Upper lobe of right lung (tissue), 1 donor: ENCODE data around the gene LGALSL. TPM values are rescaled to one million over a fixed set of nuclear protein-coding genes. Genes with fewer than 3 reads are reported as not detected.

ENCODE experiments used
- ATAC-seq: fragments of 200-7000 bp; cut with Tn5 transposase; one replicate; pipeline ENCODE4 v1.9.1; 2020; ENCODE audit warnings: mild to moderate bottlenecking, moderate library complexity
- DNase-seq: peaks from one replicate; pipeline ENCODE4 v3.0.0-alpha.2; 2020
- H3K27ac ChIP-seq: fragments of 200-600 bp; one replicate; pipeline ENCODE4 v1.8.0; 2022
- H3K27me3 ChIP-seq: fragments of 200-600 bp; one replicate; pipeline ENCODE4 v1.8.0; 2022; ENCODE audit warnings: mild to moderate bottlenecking
- H3K36me3 ChIP-seq: fragments of 200-600 bp; one replicate; pipeline ENCODE4 v1.8.0; 2022
- H3K4me1 ChIP-seq: fragments of 200-600 bp; one replicate; pipeline ENCODE4 v1.8.0; 2022
- H3K4me3 ChIP-seq: fragments of 200-600 bp; one replicate; pipeline ENCODE4 v1.8.0; 2022; ENCODE audit warnings: mild to moderate bottlenecking
- H3K9me3 ChIP-seq: fragments of 200-600 bp; one replicate; pipeline ENCODE4 v1.8.0; 2022
- intact Hi-C: fragments of 100-400 bp; cut with DNase I; formaldehyde crosslinking; loops from one replicate; pipeline ENCODE4 v1.11.0; 2022
- total RNA-seq: library from RNA; stranded (reverse); fragmentation: NEBNext Ultra II Directional; extraction: Animal tissue kit (Norgen Biotek cat#: 25700); gene quantifications from one replicate; pipeline ENCODE4 v1.2.1, GENCODE V29; 2021
- TF ChIP-seq, protein P1 (sequence below): fragments of 200-600 bp; IDR thresholded peaks from one replicate; pipeline ENCODE4 v1.8.0; 2022; ENCODE audit warnings: antibody characterized with exemption
- donor health status: DM: no; HTN: yes; CAD: no; lungs with severe emphysema.

LGALSL gene
- total RNA-seq, 1 donor from 2014 or later: 43.2 TPM

DNA sequence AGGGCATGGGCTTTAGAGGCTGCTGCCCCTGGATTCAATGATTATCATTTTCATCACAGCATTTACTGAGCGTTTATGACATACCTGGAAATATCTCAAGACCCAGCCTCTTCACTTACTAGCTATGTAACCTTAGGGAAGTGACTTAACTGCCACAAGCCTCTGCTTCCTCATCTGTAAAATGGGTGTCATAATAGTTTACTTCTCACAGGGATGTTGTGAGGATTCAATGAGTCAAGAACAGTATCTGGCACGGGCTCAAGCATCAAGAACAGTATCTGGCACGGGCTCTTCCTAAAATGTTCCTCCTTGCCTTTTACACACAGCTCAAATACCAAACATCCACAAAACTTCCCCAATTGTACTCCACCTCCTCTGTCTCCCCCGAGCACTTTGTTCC is 31.4 kb downstream of the LGALSL start:
- TF ChIP-seq, protein P1, sequence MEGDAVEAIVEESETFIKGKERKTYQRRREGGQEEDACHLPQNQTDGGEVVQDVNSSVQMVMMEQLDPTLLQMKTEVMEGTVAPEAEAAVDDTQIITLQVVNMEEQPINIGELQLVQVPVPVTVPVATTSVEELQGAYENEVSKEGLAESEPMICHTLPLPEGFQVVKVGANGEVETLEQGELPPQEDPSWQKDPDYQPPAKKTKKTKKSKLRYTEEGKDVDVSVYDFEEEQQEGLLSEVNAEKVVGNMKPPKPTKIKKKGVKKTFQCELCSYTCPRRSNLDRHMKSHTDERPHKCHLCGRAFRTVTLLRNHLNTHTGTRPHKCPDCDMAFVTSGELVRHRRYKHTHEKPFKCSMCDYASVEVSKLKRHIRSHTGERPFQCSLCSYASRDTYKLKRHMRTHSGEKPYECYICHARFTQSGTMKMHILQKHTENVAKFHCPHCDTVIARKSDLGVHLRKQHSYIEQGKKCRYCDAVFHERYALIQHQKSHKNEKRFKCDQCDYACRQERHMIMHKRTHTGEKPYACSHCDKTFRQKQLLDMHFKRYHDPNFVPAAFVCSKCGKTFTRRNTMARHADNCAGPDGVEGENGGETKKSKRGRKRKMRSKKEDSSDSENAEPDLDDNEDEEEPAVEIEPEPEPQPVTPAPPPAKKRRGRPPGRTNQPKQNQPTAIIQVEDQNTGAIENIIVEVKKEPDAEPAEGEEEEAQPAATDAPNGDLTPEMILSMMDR: no peak
- H3K27ac ChIP-seq: no peak overlapping the region
- intact Hi-C loops: no loop called here

DNA sequence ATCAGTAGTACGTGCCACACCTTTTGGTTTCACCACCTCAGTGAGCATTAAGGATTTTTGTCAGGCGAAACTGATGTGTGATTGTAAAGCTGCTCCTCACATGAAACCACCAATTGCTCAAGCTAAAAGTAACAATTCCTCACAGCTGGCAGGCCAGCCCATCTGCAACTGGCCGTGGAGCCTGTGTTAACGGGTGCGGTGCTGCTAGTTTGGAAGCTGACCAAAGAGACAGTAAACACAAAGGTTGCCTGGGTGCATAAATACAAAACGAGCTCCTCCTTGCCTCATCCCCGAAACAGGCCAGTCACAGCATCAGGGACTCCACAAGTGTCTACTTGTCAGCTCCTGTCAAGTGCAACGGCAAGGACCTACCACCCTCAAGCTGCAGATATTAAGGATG is 32.0 kb downstream of the LGALSL start:
- TF ChIP-seq, protein P1: no peak
- DNase-seq (no peak), ATAC-seq (no peak)
- Histone ChIP-seq H3K36me3 (no peaks in the 10 kb centered on the region), H3K4me3 (no peak overlapping the region), H3K9me3 (no peaks in the 10 kb centered on the region), H3K4me1 (peaks cover 4% of the 10 kb centered on the region), H3K27ac (no peak overlapping the region), H3K27me3 (no peaks in the 10 kb centered on the region)
- intact Hi-C loops: no loop called here

More for the DNA sequence above, 31.4 kb downstream of the LGALSL start:
- DNase-seq (no peak), ATAC-seq (no peak)
- no peak overlapping the region for H3K4me3 ChIP-seq
- no peaks in the 10 kb centered on the region for H3K36me3 ChIP-seq
- no peaks in the 10 kb centered on the region for H3K27me3 ChIP-seq
- H3K9me3 ChIP-seq: no peaks in the 10 kb centered on the region
- H3K4me1 ChIP-seq: peaks cover 4% of the 10 kb centered on the region

DNA sequence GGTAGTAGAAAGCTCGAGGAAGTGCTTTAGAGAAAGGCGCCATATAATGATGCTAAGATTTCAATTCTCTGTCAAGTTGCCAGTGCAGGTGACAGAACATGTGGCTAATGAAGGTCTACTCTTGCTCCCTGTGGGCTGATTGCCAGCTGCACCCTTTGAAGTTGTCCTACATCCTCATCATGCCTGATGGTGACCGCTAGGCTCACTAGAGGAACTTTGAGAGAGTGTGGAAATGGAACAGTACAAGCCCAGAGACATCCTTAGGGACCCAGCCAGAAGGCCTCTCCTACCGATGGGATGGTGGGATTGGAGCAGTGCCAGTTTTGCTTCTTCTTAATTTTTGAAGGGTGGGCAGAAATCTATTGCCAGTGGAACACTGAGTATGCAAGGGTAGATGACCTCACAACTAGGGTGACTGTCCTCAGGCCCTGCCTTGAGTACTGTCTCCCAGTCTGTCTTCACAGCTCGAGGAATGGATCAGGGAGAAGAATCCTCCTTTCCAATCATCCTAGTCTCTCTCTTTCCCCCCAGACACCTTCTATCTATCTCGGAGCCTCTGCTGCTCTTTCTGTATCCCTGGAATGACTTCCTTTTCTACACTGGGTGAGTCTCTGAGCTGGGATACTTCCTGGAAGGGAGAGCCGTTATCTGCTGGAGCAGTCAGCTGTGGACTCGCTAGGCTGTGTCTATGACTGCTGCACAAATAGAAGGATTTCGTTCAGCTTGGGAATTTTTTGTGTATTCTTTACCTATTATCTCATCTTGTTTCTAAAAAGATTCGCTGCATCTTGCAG is 33.5 kb downstream of the LGALSL start:
- H3K4me1 ChIP-seq: peaks cover 4% of the 10 kb centered on the region
- no peak for DNase-seq
- H3K9me3 ChIP-seq: no peaks in the 10 kb centered on the region
- TF ChIP-seq, protein P1: no peak
- H3K36me3 ChIP-seq: no peaks in the 10 kb centered on the region
- no peak overlapping the region for H3K27ac ChIP-seq
- no peak overlapping the region for H3K4me3 ChIP-seq
- ATAC-seq: no peak
- intact Hi-C loops: no loop called here
- H3K27me3 ChIP-seq: no peaks in the 10 kb centered on the region

DNA sequence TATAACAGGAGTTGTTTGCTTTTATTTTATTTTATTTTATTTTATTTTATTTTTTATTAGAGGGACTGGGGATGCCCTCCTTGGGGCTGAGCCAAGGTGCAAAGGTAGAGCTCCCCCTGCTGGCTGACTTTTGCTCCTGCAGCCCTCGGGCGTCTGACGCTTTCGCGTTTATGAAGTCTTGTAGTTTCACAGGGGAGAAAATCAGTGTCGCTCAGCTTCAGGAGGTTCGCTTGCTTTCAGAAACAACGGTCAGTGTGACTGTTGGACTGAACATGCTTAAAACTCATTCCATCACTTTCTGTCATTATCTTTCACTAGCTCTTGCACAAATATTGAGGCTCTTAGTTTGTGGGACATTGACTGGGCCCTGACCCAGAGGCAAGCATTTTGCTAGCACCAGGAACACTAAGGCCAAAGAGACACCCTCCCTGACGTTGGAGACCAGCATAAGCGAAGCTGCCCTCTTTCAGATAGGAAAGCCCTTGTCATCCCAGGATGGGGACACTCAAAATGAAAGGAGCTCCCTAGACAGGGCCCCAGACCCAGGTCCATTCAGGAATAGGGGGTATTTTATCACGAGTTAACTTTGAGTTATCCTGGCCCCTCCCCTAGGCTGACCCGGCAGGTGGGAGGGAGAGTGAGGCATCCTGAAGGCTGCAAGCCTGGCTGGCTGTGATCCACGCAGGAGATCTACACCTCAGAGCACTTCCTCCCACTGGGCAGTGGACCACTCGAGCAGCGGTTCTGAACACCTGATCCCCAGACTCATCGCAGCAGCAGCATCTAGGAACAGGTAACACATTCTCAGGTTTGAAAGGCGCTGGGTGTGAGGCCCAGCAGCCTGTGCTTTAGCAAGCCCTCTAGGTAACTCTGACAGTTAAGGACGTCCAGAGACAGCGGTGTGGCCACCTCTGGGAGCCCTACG is 34.4 kb downstream of the LGALSL start:
- Histone ChIP-seq H3K36me3 (no peaks in the 10 kb centered on the region), H3K27me3 (no peaks in the 10 kb centered on the region), H3K4me1 (peaks cover 4% of the 10 kb centered on the region), H3K9me3 (no peaks in the 10 kb centered on the region), H3K4me3 (no peak overlapping the region), H3K27ac (no peak overlapping the region)
- ATAC-seq: peak; percentile 89
- TF ChIP-seq, protein P1: peak; percentile 98
- peak; percentile 81 for DNase-seq
- intact Hi-C loops: no loop called here

DNA sequence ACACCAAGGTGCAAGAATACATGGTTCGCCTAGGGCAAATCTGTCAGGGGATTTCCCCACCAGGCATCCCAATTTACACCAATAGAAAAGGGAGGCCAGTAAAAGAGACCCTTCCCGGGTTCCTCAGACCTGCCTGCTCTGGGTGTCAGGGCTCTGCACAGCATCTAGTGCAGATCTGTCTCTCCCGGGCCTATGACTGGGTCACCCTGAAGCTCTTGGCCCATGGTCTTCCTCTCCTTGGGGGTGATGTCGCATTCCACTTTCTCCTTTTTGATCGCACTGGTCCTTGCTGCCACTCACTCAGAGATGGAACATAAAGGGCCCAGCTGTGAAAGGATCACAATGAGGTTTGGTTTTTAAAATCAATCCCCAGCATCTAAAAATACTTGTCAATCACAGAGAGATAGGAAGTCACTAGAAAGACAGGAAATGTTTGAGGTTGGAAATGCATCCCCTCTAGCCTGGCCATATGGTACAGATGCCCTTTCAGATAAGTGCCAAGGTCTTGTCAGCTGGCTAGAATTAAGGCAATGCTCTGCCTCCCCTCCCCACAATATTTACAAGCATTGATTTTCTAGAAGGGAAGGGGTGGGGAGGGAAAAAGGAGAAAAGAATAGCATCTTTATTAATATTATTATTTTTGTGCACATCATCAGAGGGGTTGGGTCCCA is 35.3 kb downstream of the LGALSL start:
- no peak overlapping the region for H3K27ac ChIP-seq

More for the DNA sequence above, 35.3 kb downstream of the LGALSL start:
- Histone ChIP-seq H3K4me1 (peaks cover 4% of the 10 kb centered on the region), H3K4me3 (no peak overlapping the region), H3K36me3 (no peaks in the 10 kb centered on the region), H3K9me3 (no peaks in the 10 kb centered on the region), H3K27me3 (no peaks in the 10 kb centered on the region)
- no peak for DNase-seq
- TF ChIP-seq, protein P1: no peak
- no peak for ATAC-seq
- intact Hi-C loops: no loop called here
